ENCODE data around the gene MRPL24.

MRPL24 gene

DNA sequence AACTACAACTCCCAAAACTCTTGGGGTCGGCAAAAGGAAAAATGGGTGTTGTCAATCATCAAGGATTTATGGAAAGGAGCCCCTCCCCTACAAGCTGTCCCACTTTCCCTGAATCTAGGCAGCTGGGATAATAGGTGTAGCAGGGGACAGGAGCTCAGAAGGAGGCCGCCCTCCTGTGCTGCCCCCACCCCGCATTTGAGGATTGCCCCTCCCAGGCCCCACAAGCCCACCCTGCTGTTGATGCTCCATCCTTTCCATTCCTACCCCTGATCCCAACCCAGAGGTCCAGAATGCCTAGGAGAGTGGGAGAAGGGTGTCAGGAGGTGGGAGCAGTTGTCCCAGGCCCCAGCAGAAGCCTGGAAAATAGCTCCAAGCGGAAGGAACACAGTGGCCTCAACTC, 1.9 kb upstream of the MRPL24 start:
- no peak for DNase-seq

DNA sequence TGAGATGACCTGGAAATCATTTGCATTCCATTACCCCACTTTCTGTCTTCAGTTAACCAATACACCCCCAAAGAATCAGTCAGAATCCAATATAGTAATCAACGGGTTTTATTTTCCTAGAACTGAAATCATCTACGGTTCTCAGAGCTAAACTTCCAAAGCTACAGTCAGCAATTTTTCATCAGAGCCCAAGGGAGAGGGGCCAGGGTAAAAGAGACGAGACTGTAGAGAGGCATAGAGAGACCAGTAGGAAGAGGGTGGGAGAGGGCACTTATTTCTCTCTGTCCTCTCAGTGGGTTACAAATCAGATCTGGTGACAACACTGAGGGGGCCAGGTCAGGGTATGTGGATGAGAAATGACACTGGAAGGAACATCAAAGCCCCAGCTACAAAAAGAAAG, 1.1 kb upstream of the MRPL24 start:
- DNase-seq = no peak

DNA sequence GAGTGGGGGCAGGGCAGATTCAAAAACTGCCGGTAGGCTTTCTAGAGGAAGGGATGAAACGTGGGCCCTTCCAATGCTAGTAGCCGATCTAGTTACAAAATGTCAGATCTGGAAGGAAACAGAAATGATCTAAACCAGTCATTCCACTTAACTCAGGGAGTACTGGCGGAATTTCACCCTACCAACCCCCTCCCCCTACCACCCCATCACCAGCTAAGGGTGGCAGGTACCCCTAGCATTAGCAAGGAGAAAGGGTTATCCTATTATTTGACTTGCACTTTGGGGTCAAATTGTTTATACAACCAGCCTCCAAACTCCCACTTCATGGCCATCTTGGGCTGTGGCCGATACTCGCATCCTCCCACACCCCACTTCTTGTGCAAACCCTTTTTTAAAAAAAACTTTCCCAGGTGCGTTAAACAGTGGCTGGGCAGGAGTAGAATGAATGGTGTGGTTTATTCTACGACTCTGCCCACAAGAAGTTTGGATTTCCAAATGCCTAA, 644 bp upstream of the MRPL24 start:
- no peak for DNase-seq

DNA sequence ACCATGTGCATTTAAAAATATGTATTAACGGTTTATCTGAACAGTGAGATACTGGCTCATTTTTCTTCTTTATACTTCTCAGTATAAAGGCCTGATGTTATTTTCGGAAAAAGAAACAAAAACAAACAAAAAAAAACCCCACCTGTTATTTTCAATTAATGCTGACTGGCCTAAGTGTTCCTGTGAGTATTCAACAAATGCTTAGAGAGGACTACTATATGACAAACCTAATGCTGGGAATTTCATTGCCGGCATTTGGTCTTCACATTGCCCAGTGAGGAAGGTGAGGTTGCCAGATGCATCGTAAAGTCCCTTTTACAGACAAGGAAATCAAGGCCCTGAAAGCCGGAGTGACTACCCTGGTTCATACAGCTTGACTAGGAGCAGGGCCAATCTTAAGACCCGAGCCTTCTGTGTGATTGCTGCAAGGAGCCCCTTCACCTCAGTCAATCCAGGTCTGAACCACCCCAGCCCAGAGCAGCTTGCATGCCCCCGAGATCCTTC, 599 bp downstream of the MRPL24 start:
- no peak for DNase-seq

DNA sequence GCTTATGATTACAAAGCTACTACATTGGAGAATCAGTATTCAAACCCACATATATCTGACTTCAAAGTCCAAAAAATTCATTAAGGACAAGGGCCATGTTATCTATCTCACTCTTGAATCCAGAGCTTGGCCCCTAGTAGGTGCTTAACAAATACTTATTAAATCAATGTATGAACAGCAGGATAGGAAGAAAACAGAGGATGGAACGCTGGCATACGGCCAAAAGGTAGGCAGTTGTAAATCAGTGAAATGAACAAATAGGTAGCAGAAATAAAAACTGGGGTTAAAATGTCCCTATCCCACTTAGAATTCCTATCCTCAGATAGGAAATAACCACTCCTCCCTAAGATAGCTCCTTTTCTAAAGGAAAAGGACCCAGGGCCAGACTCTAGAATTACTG, 2.0 kb downstream of the MRPL24 start:
- DNase-seq = no peak

DNA sequence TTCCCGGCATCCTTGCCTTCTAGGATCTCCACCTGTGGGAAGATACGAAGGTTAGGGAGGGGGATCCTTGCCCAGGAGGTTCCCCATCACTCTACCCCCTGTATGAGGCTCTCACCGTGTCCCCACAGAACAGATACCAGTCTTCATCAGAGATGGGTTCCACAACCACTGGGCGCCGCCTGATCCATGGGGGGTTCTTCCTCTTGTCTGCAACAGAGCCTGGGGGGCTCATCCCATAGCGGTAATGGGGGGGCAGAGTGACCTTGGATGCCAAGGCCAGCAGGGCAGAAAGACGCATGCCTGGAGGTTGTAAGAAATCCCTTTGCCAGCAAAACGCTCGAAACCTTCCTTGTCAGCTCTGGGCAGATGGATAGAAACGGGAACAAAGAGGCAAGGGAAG, 2.5 kb downstream of the MRPL24 start:
- DNase-seq = no peak

DNA sequence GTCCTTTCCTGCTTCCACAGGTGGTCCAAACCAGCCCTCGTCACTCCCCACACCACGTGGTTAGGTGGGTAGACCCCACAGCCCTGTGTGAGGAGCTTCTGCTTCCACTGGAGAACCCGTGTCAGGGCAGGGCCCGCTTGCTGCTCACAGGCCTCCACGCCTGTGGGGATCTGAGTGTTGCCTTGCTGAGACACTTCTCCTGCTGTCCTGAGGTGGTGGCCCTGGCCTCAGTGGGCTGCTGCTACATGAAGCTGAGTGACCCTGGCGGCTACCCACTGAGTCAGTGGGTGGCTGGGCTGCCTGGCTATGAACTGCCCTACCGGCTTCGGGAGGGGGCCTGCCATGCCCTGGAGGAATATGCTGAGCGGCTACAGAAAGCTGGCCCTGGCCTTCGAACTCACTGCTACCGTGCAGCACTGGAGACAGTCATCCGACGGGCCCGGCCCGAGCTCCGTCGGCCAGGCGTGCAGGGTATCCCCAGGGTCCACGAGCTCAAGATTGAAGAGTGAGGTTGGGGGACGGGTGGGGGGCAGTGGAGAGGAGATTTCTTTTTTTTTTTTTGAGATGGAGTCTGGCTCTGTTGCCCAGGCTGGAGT, 6.8 kb downstream of the MRPL24 start:
- DNase-seq = no peak

DNA sequence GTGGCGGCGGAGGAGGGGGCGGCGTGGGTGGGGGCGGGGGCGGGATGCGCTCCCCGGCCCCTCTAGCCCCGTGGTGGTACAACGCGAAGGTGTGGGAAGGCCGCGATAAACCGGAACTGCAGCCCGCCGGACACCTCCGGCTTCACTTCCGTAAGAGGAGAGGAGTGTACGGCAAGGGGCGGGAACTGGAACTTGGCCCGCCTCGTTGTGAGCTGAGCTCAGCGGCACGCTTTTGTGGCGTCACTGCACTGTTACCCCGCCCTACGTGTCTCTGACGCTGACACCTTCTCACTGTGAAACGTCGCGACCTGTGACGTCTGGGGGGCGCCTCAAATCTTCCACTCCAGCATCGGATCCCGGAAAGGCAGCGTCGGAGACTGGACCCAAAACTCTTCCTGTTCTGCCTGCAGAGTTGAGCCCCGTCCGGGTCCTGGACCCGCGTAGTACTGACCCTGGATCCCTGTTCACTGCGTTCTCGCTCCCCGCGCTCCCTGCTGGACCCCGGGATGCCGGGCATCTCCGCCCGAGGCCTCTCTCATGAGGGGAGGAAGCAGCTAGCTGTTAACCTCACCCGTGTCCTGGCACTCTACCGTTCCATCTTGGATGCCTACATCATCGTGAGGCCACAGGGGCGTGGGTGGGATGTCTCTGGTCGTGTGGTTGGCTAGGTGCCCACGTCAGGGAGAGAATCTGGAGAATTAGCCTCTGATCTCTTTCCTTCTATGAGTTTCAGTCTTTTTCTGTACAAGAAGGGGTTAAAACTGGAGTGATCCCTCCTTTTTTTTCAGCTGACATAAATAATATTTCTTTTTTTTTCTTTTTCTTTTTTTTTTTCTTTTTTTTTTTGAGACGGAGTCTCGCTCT, 12.1 kb downstream of the MRPL24 start, which contains the start of gene ISG20L2:
ISG20L2 (minus strand) TSS at position 168 of the 864 bp plus-strand sequence. CDS start 1,114 bp downstream, outside the sequence.
- peak; percentile 94 for DNase-seq

DNA sequence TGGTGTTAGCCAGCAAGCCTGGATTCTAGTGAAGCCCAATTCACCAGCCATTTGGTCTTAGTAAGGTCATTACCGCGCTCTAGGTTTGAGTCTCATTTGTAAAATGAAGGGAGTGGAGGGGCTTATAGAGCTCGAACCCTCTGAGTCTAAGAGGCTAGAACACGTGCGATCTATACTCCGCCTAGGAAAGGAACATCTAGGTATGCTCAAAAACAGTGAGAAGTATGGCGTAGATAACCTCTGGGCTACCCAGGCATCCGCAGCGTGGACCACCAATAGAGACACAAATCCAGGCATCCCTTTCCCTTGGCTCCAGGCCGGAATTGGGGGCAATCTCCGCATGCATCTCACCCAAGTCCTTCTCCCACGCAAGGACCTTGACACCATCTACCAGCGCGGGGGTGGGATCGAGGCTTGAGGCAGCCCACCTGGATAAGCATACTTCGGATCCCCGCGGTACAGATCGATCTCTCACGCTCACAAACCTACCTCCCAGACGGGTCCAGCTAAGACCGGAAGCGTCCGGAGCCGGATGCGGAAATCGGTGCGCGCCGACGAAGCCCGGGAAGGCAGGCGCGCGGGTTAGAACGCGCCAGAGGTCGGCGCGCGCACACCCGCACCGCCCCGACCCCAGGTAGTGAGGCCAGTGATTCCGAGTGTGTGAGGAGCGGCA, 12.8 kb downstream of the MRPL24 start, which contains the start of gene METTL25B:
METTL25B (plus strand) TSS at position 544 of the 673 bp plus-strand sequence. CDS start 636 bp downstream, outside the sequence.
- peak; percentile 77 for DNase-seq

DNA sequence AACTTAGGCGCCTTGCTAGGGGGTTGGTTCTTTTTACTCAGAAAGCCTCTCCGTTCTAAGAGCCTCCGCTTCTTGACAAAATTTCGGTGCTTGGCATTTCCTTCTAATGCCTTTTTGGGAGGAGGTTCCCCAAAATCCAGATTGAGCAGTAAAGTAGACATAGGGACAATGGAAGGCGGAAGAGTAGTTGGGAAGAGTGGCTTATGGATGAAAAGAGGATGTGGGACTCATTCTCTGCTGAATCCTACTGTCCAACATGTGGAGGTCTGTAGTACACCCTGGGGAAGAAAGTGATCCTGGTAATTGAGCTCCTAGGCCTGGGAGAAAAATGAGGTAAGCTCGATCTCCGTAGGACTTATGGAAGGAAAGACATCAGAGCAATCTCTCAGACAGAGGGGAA, 13.4 kb downstream of the MRPL24 start:
- DNase-seq = no peak

DNA sequence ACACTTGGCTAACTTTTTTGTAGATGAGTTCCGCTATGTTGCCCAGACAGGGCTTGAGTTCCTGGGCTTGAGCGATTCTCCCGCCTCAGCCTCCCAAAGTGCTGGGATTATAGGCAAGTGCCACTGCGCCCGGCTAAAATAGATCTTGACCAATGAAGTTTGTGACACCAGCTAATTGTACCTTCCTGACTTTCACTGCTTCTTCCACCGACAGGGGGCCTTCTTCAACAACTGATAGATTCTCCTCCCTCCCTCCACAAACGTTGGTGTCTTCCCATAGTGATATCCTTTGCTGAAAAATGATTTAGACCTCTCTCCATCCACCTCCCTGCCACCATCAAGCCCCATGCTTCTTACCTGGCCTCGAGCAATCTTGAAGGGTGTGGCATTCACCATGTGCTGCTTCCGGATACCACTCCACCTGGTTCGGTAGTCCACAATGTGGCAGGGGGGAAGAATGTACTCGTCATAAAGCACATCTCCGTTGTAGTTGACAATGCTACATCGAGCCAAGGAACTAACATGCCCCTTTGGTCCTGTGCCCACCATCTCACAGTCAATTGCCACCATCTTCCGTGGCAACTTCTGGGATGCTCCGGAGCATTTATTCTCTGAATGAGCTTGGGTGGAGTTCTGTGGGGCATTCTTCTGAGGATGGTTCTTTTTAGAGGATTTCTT, 14.2 kb downstream of the MRPL24 start:
- DNase-seq = peak; percentile 20

DNA sequence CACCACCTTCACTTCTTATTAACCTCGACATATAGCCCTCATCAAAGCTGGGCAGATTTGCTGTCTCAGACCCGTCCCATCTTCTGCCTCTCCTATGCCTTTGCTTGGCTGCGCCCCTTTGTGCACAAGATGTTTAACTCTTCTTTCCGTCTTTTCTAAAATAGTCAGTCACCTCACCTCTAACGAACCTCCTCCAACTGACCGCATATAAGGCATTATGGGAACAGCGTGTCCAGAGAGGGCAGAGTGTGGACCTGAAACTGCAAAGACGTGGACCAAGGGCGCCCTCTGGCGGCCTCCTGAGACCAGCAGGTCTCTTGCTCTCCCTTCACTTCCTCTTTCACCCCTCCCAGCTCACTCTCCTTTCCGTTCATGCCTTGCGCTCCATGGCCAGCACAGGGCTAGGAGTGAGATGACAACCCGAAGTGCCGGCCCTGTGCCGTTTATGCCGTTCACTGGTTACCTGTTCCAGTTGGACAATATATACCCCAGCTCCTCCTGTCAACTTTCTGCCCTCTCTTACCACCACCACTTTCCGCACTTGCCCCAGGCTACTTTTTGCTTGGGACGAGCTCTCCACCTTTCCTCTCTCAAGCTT, 15.1 kb downstream of the MRPL24 start:
- peak; percentile 39 for DNase-seq

DNA sequence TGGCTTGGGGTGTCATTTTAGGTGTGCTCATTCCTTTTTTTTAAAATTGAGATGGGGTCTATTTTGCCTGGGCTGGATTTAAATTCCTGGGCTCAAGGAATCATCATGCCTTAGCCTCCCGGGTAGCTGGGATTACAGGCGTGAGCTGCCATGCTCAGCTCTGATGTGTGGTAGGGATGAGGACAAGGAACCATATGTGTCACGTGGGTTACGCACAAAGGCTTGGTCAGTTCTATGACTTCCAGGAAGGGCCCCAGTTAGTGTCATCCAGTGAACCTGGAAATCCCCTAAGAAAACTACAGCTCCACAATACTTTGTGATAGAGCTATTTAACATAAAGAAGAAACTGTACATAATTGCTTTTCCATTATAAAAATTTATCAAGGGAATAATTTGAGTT, 19.4 kb downstream of the MRPL24 start:
- DNase-seq = no peak

DNA sequence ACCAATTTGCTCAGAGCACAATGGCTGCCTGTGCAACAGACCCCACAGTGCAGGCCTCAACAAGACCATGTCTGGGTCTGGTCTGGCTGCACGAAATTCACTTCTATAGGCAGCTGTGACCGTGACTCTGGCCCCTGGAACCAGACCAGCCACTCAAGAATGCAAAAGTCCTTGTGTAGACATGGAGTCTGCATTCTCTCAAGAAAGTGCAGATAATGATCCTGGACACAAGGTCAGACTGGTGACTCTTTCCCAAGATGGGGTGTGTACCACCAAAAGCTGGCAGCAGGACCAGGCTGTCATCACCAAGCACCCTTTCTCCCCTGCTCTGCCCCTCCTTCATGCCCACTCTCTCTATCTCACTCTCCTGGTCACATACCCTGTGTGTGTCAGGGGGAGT, 19.8 kb downstream of the MRPL24 start:
- DNase-seq = no peak

DNA sequence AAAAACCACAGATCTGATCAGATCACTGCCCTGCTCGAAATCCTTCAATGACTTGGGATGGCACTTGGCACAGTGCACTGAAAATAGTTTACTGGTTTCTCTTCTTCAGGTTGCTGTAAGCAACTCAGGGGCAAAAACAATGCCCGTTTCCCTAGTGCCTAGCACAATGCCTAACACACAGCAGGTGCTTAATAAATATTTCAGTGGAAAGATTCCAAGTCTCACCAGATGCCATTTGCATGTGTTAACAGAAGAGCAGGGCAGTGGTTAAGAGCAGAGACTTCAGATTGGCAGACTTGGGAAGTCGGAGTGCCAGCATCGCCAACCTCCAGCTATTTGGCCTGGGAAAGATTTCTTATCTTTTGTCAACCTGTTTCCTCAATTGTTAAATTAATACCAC, 23.5 kb downstream of the MRPL24 start:
- DNase-seq = peak; percentile 36

DNA sequence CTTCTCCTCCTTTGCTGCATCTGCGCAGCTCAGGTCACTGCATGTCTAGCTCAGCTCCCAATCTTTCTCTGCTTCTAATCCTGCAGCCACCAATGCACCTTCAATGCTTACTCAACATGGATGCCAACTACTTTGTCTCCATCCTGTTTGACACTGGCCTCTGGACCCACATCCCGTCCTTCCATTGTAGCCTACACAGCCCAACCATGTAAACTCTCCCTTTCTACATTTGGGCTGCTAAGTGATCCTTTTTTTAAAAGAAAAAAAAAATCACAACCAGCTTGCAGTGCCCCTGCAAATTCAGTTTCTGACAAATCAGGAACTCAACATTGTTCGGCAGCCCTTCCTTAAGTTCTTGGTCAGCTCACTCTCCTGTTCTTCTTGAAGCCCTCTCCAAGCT, 26.1 kb downstream of the MRPL24 start:
- no peak for DNase-seq

DNA sequence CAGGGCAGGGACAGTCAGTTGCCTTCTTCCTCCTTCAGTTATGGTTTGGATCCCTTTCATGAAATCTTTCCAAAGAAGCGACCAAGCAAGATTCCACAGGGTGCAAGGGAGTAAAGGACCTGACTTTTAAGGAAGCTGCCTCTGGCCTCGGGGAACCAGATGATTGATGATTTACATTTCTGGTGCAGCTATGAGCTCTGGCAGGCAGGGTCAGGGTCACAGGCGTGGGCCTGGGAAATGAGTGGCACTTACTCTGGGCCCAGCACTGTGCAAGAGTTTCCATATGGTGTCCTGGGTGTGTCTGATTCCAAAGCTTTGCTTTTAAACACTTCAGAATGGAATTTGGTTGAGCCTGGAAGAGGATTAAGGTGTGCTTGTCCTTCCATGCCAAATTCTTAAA, 28.3 kb downstream of the MRPL24 start:
- no peak for DNase-seq

DNA sequence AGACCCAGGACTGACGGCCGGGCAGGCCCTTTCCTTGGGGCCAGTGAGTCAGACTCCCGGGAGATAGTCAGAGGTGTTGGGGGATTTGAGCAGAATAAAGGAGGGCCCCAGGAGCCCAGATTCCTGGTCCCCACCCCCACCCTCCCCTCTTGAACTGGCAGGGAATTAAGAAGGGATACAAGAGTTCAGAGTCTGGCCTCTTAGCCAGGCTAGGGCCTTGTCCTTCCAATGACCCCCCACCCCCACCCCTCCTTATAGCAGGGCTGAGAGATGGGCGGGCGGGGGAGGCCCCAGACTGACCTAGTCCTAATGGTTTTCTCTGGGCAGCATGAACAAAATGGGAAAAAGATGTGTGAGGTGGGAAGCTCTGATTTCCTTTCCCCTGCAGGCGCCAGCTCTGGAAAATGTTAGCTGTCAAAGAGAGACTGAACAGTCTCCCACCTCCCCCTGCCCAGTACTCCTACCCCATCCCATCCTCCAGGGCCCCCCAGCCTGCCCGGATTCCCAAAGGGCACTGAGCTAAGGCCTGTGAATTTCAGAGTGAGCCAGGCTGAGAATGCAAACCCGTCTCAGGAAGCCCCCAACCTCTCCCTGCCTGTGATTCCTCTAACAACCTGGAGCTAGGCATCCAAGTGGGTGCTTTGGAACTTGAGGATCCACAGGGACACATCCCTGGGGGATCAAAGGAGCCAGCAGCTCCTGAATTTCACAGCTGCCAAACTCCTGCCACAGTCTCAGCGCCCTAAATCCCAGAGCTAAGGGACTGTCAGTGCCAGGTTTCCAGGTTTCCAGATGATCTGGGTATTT, 29.7 kb downstream of the MRPL24 start:
- DNase-seq = no peak

DNA sequence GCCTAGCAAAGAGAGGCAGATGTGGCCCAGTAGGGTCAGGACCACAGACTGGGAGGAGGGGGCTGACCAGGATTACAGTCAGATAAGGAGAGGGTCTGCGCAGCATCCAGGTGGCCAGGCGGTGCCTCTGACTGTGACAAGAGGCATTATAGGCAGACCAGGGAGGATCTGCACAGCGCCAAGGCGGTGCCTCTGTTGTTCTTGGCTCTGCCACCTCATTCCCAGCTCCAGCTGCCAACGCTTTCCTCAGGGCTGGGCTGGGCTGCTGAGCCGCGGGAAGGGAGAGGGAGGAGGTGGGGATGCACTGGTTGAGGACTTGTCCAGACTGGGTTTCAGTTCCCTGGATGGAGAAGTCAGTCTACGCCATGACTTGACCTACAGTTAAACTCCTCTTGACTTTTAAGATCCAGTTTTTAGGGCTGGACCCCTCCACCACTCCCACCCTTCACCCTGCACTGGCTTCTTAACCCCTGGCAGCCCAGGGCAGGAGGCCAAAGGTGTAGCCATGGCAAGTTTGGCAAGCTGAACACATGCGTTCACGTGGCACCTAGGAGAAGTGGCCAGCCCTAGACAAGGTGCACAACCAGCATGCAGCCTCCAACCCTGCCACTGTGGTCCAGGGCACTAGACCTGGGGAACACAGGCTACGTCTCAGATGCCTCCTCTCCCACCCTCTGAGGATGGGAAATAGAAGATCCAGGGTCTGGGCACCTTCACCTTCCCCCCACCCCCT, 31.0 kb downstream of the MRPL24 start:
- peak; percentile 37 for DNase-seq

DNA sequence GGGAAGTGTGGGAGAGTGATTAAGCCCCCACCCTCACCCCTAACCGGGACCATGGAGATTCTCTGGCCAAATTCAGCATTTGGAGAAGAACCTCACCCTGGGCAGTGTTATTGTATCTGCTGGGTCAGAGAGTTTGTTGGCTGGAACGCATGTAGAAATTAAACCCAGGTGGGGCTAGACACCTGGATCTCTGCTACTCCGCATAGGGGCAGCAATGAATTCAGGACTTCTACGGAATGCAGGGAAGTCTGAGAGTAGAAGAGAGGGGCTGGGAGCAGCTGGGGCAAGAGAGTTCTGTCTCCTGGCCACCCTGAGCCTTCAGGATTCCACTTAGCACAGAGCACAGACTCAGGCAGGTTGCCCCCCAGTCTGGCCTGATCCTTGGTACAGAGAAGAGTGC, 31.9 kb downstream of the MRPL24 start:
- no peak for DNase-seq

DNA sequence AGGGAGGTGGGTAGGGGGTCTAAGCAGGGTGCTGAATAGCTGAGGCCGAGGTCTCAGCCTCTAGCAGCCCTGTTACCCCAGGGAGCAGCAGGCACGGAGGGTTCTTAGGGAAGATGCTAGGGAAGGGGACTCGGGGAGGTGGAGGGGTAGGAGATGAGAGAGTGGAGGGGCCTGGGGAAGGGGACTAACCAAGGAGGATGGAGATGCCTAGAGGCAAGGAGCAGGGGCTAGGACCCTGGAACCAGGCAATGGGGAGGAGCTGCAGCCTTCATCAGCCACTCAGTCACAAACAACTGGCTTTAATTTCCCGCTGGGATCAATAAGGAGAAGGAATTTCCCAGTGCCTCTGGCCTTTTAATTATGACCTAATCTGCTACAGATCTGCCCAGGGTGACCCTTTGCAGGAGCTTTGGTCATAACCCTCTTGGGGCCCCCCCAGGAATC, 32.6 kb downstream of the MRPL24 start:
- DNase-seq = no peak
